A673 (cell line): ENCODE data around the gene CRYGN. TPM values are rescaled to one million over a fixed set of nuclear protein-coding genes. Genes with fewer than 3 reads are reported as not detected.

Source experiments
- BruUV-seq: library from RNA; stranded (reverse); fragments of 400-500 nt; replicated peaks from 2 replicates; lab custom pipeline; 2021; lab: Mats Ljungman, UMichigan
- CTCF ChIA-PET: fragments of 300-600 bp; sonication (Branson Sonifier 250); formaldehyde crosslinking; loops from one replicate; lab custom pipeline; 2022; ENCODE audit warnings: antibody characterized with exemption; lab: Charles Lee
- POLR2A ChIA-PET: fragments of 300-600 bp; sonication (Branson Sonifier 250); formaldehyde crosslinking; loops from one replicate; lab custom pipeline; 2022; ENCODE audit warnings: antibody characterized with exemption; ENCODE audit not compliant: low non-redundant PET; lab: Charles Lee
- DNase-seq: peaks from one replicate; pipeline ENCODE4 v3.0.0-alpha.2; 2015; ENCODE audit warnings: low spot score
- H3K27ac ChIP-seq: fragments of 200-600 bp; sonication (generic); 2 replicates; pipeline ENCODE4 v1.5.1; 2016; ENCODE audit warnings: mixed run types, low read depth, mild to moderate bottlenecking, mixed read lengths, antibody characterized with exemption, low read length; ENCODE audit not compliant: poor library complexity, severe bottlenecking
- H3K27me3 ChIP-seq: fragments of 200-600 bp; sonication (generic); replicated peaks from 2 replicates; pipeline ENCODE4 v1.6.1; 2017; ENCODE audit warnings: mixed run types, low read depth, mild to moderate bottlenecking, mixed read lengths, antibody characterized with exemption, low read length; ENCODE audit not compliant: insufficient read depth, poor library complexity
- H3K36me3 ChIP-seq: fragments of 200-600 bp; sonication (generic); 2 replicates; pipeline ENCODE4 v1.6.1; 2016; ENCODE audit warnings: mixed run types, mild to moderate bottlenecking, mixed read lengths, antibody characterized with exemption, low read length; ENCODE audit not compliant: insufficient read depth, poor library complexity, severe bottlenecking
- H3K4me1 ChIP-seq: fragments of 200-600 bp; sonication (generic); 2 replicates; pipeline ENCODE4 v1.6.1; 2017; ENCODE audit warnings: mixed run types, mild to moderate bottlenecking, mixed read lengths, antibody characterized with exemption, low read length; ENCODE audit not compliant: insufficient read depth, poor library complexity, severe bottlenecking
- H3K4me3 ChIP-seq: fragments of 200-600 bp; sonication (generic); 2 replicates; pipeline ENCODE4 v1.5.1; 2016; ENCODE audit warnings: low read depth, mixed run types, mild to moderate bottlenecking, mixed read lengths, low read length; ENCODE audit not compliant: poor library complexity, severe bottlenecking
- H3K9me3 ChIP-seq: fragments of 200-600 bp; sonication (generic); 2 replicates; pipeline ENCODE4 v1.6.1; 2016; ENCODE audit warnings: mixed run types, low read depth, mild to moderate bottlenecking, mixed read lengths, antibody characterized with exemption, low read length; ENCODE audit not compliant: poor library complexity, severe bottlenecking
- CTCF ChIP-seq: fragments of 300-800, 200-600 bp; sonication (generic); conservative IDR thresholded peaks from 2 replicates; pipeline ENCODE4 v1.5.1; 2017; ENCODE audit warnings: low read depth, mild to moderate bottlenecking, antibody characterized with exemption, low read length, moderate library complexity, mixed read lengths
- EZH2 ChIP-seq: fragments of 200-600 bp; sonication (generic); IDR thresholded peaks from 2 replicates; pipeline ENCODE4 v1.6.1; 2017; ENCODE audit warnings: borderline replicate concordance, low read depth, mild to moderate bottlenecking, mixed read lengths, antibody characterized with exemption, low read length; ENCODE audit not compliant: poor library complexity, severe bottlenecking
- intact Hi-C: fragments of 100-400 bp; cut with micrococcal nuclease; formaldehyde crosslinking; loops from one replicate; pipeline ENCODE4 v1.10.0; 2022; ENCODE audit not compliant: unreplicated experiment
- total RNA-seq: library from RNA; stranded (reverse); gene quantifications from 2 replicates; pipeline ENCODE4 v1.2.3, GENCODE V29; 2021

The CRYGN gene
- total RNA-seq, 1 experiment from 2014 or later = 0.13 TPM

GRCh38 chr7:151487228-151487627 is 47.3 kb upstream of the CRYGN start:
- H3K9me3 ChIP-seq = no peaks in the 10 kb centered on the region
- H3K4me3 ChIP-seq = no peak overlapping the region
- no peak overlapping the region for H3K27ac ChIP-seq
- H3K36me3 ChIP-seq = peaks cover 65% of the 10 kb centered on the region
- no peak for TF ChIP-seq EZH2
- no peak for TF ChIP-seq CTCF
- H3K4me1 ChIP-seq = no peaks in the 10 kb centered on the region
- intact Hi-C loops = no loop called here
- BruUV-seq = no TSS peak
- ChIA-PET CTCF (no interaction called here), POLR2A (no interaction called here)
- H3K27me3 ChIP-seq = no peaks in the 10 kb centered on the region
- DNase-seq = no peak

DNA sequence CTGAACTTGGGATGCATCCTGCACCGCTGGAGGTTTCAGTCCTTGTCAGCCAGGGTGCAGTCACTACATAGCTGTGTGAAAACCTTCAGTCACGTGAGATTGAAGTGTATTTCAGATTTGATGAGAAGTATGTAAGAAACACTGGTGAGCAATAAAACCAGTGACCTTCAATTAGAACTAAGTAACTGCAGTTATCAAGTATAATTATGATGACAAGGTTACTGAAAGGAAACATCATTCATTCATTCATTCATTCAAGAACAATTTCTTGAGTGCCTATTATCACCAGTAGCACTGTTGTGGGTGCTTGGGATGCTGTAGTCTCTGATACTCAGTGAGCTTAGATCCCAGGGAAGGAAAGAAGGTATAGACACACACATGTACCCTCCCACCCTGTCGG is 46.1 kb upstream of the CRYGN start:
- ChIA-PET POLR2A (no interaction called here), CTCF (no interaction called here)
- DNase-seq = no peak
- no TSS peak for BruUV-seq
- H3K27me3 ChIP-seq = no peaks in the 10 kb centered on the region
- H3K36me3 ChIP-seq = peaks cover 65% of the 10 kb centered on the region
- no peak for TF ChIP-seq EZH2
- intact Hi-C loops = no loop called here
- H3K4me1 ChIP-seq = no peaks in the 10 kb centered on the region
- no peaks in the 10 kb centered on the region for H3K9me3 ChIP-seq
- no peak overlapping the region for H3K4me3 ChIP-seq
- no peak overlapping the region for H3K27ac ChIP-seq

- Histone ChIP-seq H3K4me1 (no peaks in the 10 kb centered on the region), H3K4me3 (no peak overlapping the region), H3K27ac (peak overlapping the region; percentile 16), H3K36me3 (peaks cover 58% of the 10 kb centered on the region), H3K27me3 (no peaks in the 10 kb centered on the region), H3K9me3 (no peaks in the 10 kb centered on the region)
- intact Hi-C loops = no loop called here
- CTCF ChIA-PET = no interaction called here
- TF ChIP-seq CTCF = no peak
- no peak for TF ChIP-seq EZH2
- POLR2A ChIA-PET = no interaction called here
- DNase-seq = no peak
- BruUV-seq = no TSS peak
Observed at GRCh38 chr7:151484971-151485707, 45.2 kb upstream of the CRYGN start.

DNA sequence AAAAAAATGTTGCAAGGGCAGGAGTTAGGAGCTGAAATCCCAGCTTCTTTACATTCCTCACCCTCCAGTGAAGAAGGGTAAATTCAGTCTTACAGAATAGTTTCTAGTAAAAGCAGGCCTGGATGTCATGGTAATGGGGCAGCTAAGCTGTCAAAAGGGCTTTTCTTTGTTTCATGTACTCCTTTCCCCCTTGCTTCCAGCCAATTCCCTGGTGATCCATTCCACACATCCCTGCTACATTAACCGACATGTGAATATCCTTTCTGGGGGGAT is 43.7 kb upstream of the CRYGN start:
- H3K9me3 ChIP-seq = no peaks in the 10 kb centered on the region
- H3K36me3 ChIP-seq = peaks cover 46% of the 10 kb centered on the region
- TF ChIP-seq CTCF (no peak), EZH2 (no peak)
- H3K4me3 ChIP-seq = no peak overlapping the region
- no peaks in the 10 kb centered on the region for H3K4me1 ChIP-seq
- no peak for DNase-seq
- no peak overlapping the region for H3K27ac ChIP-seq
- no TSS peak for BruUV-seq
- no peaks in the 10 kb centered on the region for H3K27me3 ChIP-seq
- POLR2A ChIA-PET = no interaction called here
- intact Hi-C loops = no loop called here
- CTCF ChIA-PET = no interaction called here
